Sigmoid colon (tissue), 4 donors: ENCODE measurements around the gene CEPT1.

Experiments used
- CTCF ChIP-seq, 4 experiments: fragments of 450-650 bp in 3 of 4; fragments of 200-600 bp in 1 of 4; IDR thresholded peaks; one replicate each; pipeline ENCODE4 v1.5.1; 2016 to 2019; ENCODE audit warnings: antibody characterized with exemption in 4 of 4, mild to moderate bottlenecking in 3 of 4, moderate library complexity in 2 of 4
- EP300 ChIP-seq, 4 donors: sonication (generic); formaldehyde crosslinking; IDR thresholded peaks; one replicate each; pipeline ENCODE4 v1.6.1; 2017; ENCODE audit warnings: antibody characterized with exemption in 4 of 4
- POLR2A ChIP-seq, 2 donors: fragments of 450-650 bp; IDR thresholded peaks; one replicate each; pipeline ENCODE4 v1.6.1; 2016; ENCODE audit warnings: antibody characterized with exemption in 2 of 2, mild to moderate bottlenecking in 2 of 2, moderate library complexity in 2 of 2
- POLR2AphosphoS5 ChIP-seq, 4 donors: sonication (generic); formaldehyde crosslinking; IDR thresholded peaks; one replicate each; pipeline ENCODE4 v1.6.1; 2017; ENCODE audit warnings: antibody characterized with exemption in 4 of 4

- TF ChIP-seq CTCF (IDR thresholded peaks at IDR 0.05) (no peak), POLR2A (IDR thresholded peaks at IDR 0.05) (no peak), EP300 (IDR thresholded peaks at IDR 0.05) (no peak), POLR2AphosphoS5 (IDR thresholded peaks at IDR 0.05) (no peak)
Measured at GRCh38 chr1:111232134-111232533, 92.1 kb downstream of the CEPT1 start.
